RWPE2 (cell line): ENCODE results near the gene KDM5B.
A peak's percentile ranks its signal among the peaks of the same experiment; 100 is the strongest.

Source experiments
- ATAC-seq: fragments of 200-7000 bp; cut with Tn5 transposase; 3 replicates; pipeline ENCODE4 v1.9.1; 2021; ENCODE audit warnings: low read depth
- DNase-seq: peaks from one replicate; pipeline ENCODE4 v3.0.0-alpha.2; 2020; ENCODE audit warnings: low spot score
- H3K27ac ChIP-seq: fragments of 450-650 bp; 2 replicates; pipeline ENCODE4 v1.5.1; 2017; ENCODE audit warnings: mild to moderate bottlenecking; ENCODE audit not compliant: poor library complexity, severe bottlenecking
- H3K27me3 ChIP-seq: fragments of 250-450 bp; sonication (Bioruptor Pico); 2 replicates; pipeline ENCODE4 v1.5.1; 2021; ENCODE audit warnings: mild to moderate bottlenecking, moderate library complexity; ENCODE audit not compliant: insufficient read depth, poor library complexity, severe bottlenecking
- H3K36me3 ChIP-seq: fragments of 250-450 bp; sonication (Bioruptor Pico); 2 replicates; pipeline ENCODE4 v1.5.1; 2020; ENCODE audit warnings: low read depth, mild to moderate bottlenecking, moderate library complexity
- H3K4me1 ChIP-seq: fragments of 250-450 bp; sonication (Bioruptor Pico); 2 replicates; pipeline ENCODE4 v1.5.1; 2021; ENCODE audit warnings: mild to moderate bottlenecking, moderate library complexity; ENCODE audit not compliant: insufficient read depth, poor library complexity, severe bottlenecking
- H3K4me3 ChIP-seq: fragments of 250-450 bp; sonication (Bioruptor Pico); 2 replicates; pipeline ENCODE4 v1.5.1; 2021; ENCODE audit warnings: mild to moderate bottlenecking, moderate library complexity; ENCODE audit not compliant: severe bottlenecking
- H3K9me3 ChIP-seq: fragments of 250-450 bp; sonication (Bioruptor Pico); 2 replicates; pipeline ENCODE4 v1.5.1; 2021; ENCODE audit warnings: mild to moderate bottlenecking, moderate library complexity; ENCODE audit not compliant: severe bottlenecking
- TF ChIP-seq, protein P1 (sequence below): fragments of 450-650 bp; IDR thresholded peaks from one replicate; pipeline ENCODE4 v1.5.1; 2017; ENCODE audit warnings: mild to moderate bottlenecking, moderate library complexity; ENCODE audit not compliant: poor library complexity, severe bottlenecking

KDM5B gene

GRCh38 chr1:202852163-202852904 lies 44.1 kb upstream of the KDM5B start:
- DNase-seq (no peak), ATAC-seq (peak; percentile 72; the same call in 2 of the 3 replicates)
- TF ChIP-seq, protein P1, sequence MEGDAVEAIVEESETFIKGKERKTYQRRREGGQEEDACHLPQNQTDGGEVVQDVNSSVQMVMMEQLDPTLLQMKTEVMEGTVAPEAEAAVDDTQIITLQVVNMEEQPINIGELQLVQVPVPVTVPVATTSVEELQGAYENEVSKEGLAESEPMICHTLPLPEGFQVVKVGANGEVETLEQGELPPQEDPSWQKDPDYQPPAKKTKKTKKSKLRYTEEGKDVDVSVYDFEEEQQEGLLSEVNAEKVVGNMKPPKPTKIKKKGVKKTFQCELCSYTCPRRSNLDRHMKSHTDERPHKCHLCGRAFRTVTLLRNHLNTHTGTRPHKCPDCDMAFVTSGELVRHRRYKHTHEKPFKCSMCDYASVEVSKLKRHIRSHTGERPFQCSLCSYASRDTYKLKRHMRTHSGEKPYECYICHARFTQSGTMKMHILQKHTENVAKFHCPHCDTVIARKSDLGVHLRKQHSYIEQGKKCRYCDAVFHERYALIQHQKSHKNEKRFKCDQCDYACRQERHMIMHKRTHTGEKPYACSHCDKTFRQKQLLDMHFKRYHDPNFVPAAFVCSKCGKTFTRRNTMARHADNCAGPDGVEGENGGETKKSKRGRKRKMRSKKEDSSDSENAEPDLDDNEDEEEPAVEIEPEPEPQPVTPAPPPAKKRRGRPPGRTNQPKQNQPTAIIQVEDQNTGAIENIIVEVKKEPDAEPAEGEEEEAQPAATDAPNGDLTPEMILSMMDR: peak; percentile 62
- H3K9me3 ChIP-seq: no peaks in the 10 kb centered on the region
- no peak overlapping the region for H3K4me3 ChIP-seq
- no peaks in the 10 kb centered on the region for H3K27me3 ChIP-seq
- H3K27ac ChIP-seq: no peak overlapping the region
- H3K4me1 ChIP-seq: no peaks in the 10 kb centered on the region
- H3K36me3 ChIP-seq: no peaks in the 10 kb centered on the region

- H3K36me3 ChIP-seq: no peaks in the 10 kb centered on the region
Measured at GRCh38 chr1:202850593-202851362, 42.6 kb upstream of the KDM5B start.

DNA sequence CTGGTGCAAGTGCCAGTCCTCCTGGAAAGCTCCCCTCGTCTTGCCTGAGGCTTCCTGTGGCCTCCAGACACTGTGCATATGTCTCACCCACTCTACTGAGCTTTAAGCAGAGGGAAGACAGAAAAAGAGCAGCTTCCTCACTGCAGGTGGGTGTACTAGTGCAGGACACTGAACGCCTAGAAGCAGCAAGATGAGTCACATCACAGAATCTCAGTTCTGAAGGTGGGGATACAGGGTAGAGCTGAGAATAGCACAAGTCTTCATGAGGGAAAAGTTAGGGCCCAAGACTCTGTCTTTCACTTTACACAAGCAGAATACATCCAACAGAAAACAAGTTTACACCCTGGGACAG lies 39.9 kb upstream of the KDM5B start:
- Histone ChIP-seq H3K36me3 (no peaks in the 10 kb centered on the region), H3K4me1 (no peaks in the 10 kb centered on the region), H3K27ac (no peak overlapping the region), H3K27me3 (no peaks in the 10 kb centered on the region), H3K9me3 (no peaks in the 10 kb centered on the region), H3K4me3 (no peak overlapping the region)
- DNase-seq (no peak), ATAC-seq (no peak)
- TF ChIP-seq, protein P1: no peak

More at GRCh38 chr1:202850593-202851362, 42.6 kb upstream of the KDM5B start:
- Histone ChIP-seq H3K27ac (no peak overlapping the region), H3K4me3 (no peak overlapping the region), H3K9me3 (no peaks in the 10 kb centered on the region), H3K4me1 (no peaks in the 10 kb centered on the region), H3K27me3 (no peaks in the 10 kb centered on the region)
- DNase-seq: no peak
- no peak for ATAC-seq
- TF ChIP-seq, protein P1: no peak

GRCh38 chr1:202844935-202845334 lies 36.7 kb upstream of the KDM5B start:
- ATAC-seq (no peak), DNase-seq (no peak)
- H3K27me3 ChIP-seq: no peaks in the 10 kb centered on the region
- H3K4me1 ChIP-seq: no peaks in the 10 kb centered on the region
- H3K4me3 ChIP-seq: no peak overlapping the region
- TF ChIP-seq, protein P1: no peak
- H3K27ac ChIP-seq: no peak overlapping the region
- no peaks in the 10 kb centered on the region for H3K9me3 ChIP-seq
- no peaks in the 10 kb centered on the region for H3K36me3 ChIP-seq
